Neural cell (in vitro differentiated cells): ENCODE measurements around the gene LAMB4. TPM values are rescaled to one million over a fixed set of nuclear protein-coding genes. Genes with fewer than 3 reads are reported as not detected.

ENCODE experiments used
- H2AFZ ChIP-seq: fragments of 200-600, 300-800 bp; sonication (generic), shearing (Covaris generic); 2 replicates; pipeline ENCODE4 v1.6.0; 2014; ENCODE audit warnings: low read depth, mild to moderate bottlenecking, antibody characterized with exemption, low read length, moderate library complexity
- H3F3A ChIP-seq: fragments of 200-600 bp; shearing (Covaris generic); 2 replicates; pipeline ENCODE4 v1.6.1; 2016; ENCODE audit warnings: mild to moderate bottlenecking, moderate library complexity, mixed read lengths, antibody characterized with exemption, low read length; ENCODE audit not compliant: insufficient read depth, poor library complexity, severe bottlenecking
- H3K27ac ChIP-seq: fragments of 200-600, 300-800 bp; sonication (generic), shearing (Covaris generic); 2 replicates; pipeline ENCODE4 v1.5.1; 2014; ENCODE audit warnings: mild to moderate bottlenecking, low read length, moderate library complexity
- H3K27me3 ChIP-seq: fragments of 300-800, 200-600 bp; sonication (generic), shearing (Covaris generic); 2 replicates; pipeline ENCODE4 v1.6.0; 2014; ENCODE audit warnings: mild to moderate bottlenecking, low read depth, low read length, moderate library complexity; ENCODE audit not compliant: insufficient read depth
- H3K36me3 ChIP-seq: fragments of 300-800, 200-600 bp; sonication (generic), shearing (Covaris generic); 2 replicates; pipeline ENCODE4 v1.5.1; 2014; ENCODE audit warnings: mild to moderate bottlenecking, antibody characterized with exemption, low read length, moderate library complexity; ENCODE audit not compliant: insufficient read depth
- H3K4me2 ChIP-seq: fragments of 300-800, 200-600 bp; sonication (generic), shearing (Covaris generic); 2 replicates; pipeline ENCODE4 v1.6.0; 2014; ENCODE audit warnings: mild to moderate bottlenecking, low read length
- H3K4me3 ChIP-seq: fragments of 300-800, 200-600 bp; sonication (generic), shearing (Covaris generic); 2 replicates; pipeline ENCODE4 v1.5.1; 2014; ENCODE audit warnings: mild to moderate bottlenecking, low read length, moderate library complexity
- H3K79me2 ChIP-seq: fragments of 200-600 bp; shearing (Covaris generic); replicated peaks from 2 replicates; pipeline ENCODE4 v1.6.0; 2014; ENCODE audit warnings: mild to moderate bottlenecking, low read length, moderate library complexity; ENCODE audit not compliant: insufficient read depth
- H3K9ac ChIP-seq: fragments of 300-800, 200-600 bp; sonication (generic), shearing (Covaris generic); 2 replicates; pipeline ENCODE4 v1.6.1; 2016; ENCODE audit warnings: mild to moderate bottlenecking, low read length, mixed read lengths
- H3K9me2 ChIP-seq: fragments of 200-600 bp; shearing (Covaris generic); 2 replicates; pipeline ENCODE4 v1.6.1; 2016; ENCODE audit warnings: mild to moderate bottlenecking, low read length, mixed read lengths; ENCODE audit not compliant: insufficient read depth
- H3K9me3 ChIP-seq: fragments of 200-600, 300-800 bp; sonication (generic), shearing (Covaris generic); 2 replicates; pipeline ENCODE4 v1.6.1; 2016; ENCODE audit warnings: mild to moderate bottlenecking, mixed run types, low read length, moderate library complexity, mixed read lengths
- H4K20me1 ChIP-seq: fragments of 200-600 bp; shearing (Covaris generic); 2 replicates; pipeline ENCODE4 v1.6.1; 2016; ENCODE audit warnings: mild to moderate bottlenecking, mixed run types; ENCODE audit not compliant: insufficient read depth
- EP300 ChIP-seq: fragments of 450-650 bp; conservative IDR thresholded peaks from 2 replicates; pipeline ENCODE4 v1.6.1; 2014; ENCODE audit warnings: antibody characterized with exemption, mild to moderate bottlenecking, moderate library complexity; ENCODE audit not compliant: poor library complexity, severe bottlenecking
- EZH2 ChIP-seq: fragments of 200-600, 300-800 bp; shearing (Covaris generic), sonication (generic); IDR thresholded peaks from 2 replicates; pipeline ENCODE4 v1.6.1; 2014; ENCODE audit warnings: antibody characterized with exemption, low read length, borderline replicate concordance, mild to moderate bottlenecking; ENCODE audit not compliant: insufficient read depth, poor library complexity, severe bottlenecking
- MXI1 ChIP-seq: fragments of 450-650 bp; conservative IDR thresholded peaks from 2 replicates; pipeline ENCODE4 v1.6.1; 2014; ENCODE audit warnings: antibody characterized with exemption, mild to moderate bottlenecking; ENCODE audit not compliant: poor library complexity, severe bottlenecking
- POLR2AphosphoS5 ChIP-seq: IDR thresholded peaks from 2 replicates; pipeline ENCODE4 v1.6.1; 2012
- RAD21 ChIP-seq: fragments of 450-650 bp; conservative IDR thresholded peaks from 2 replicates; pipeline ENCODE4 v1.6.1; 2014; ENCODE audit warnings: antibody characterized with exemption, mild to moderate bottlenecking, moderate library complexity
- SMC3 ChIP-seq: fragments of 450-650 bp; conservative IDR thresholded peaks from 2 replicates; pipeline ENCODE4 v1.6.1; 2014; ENCODE audit warnings: antibody characterized with exemption, mild to moderate bottlenecking, moderate library complexity; ENCODE audit not compliant: poor library complexity
- TAF1 ChIP-seq: IDR thresholded peaks from 2 replicates; pipeline ENCODE4 v1.6.1; 2012; ENCODE audit warnings: low read depth
- polyA plus RNA-seq: library from polyadenylated mRNA; depleted of rRNA; stranded (reverse); fragments of >200 nt; gene quantifications from 2 replicates; pipeline ENCODE4 v1.2.3, GENCODE V29; 2014
- TF ChIP-seq, protein P1 (sequence below): IDR thresholded peaks from 2 replicates; pipeline ENCODE4 v1.6.1; 2012; ENCODE audit warnings: borderline replicate concordance
- TF ChIP-seq, protein P2 (sequence below): fragments of 450-650 bp; IDR thresholded peaks from 2 replicates; pipeline ENCODE4 v1.5.1; 2014; ENCODE audit warnings: antibody characterized with exemption, mild to moderate bottlenecking, moderate library complexity; ENCODE audit not compliant: poor library complexity, severe bottlenecking

LAMB4 gene
- polyA plus RNA-seq, 1 donor from 2014 or later, result 0.16 TPM

GRCh38 chr7:108167460-108167859 lies 37.3 kb upstream of the LAMB4 start:
- Histone ChIP-seq H3K9ac (no peak overlapping the region), H3K79me2 (no peaks in the 10 kb centered on the region), H3K36me3 (no peaks in the 10 kb centered on the region), H3K9me3 (no peaks in the 10 kb centered on the region), H4K20me1 (no peaks in the 10 kb centered on the region), H3K9me2 (no peaks in the 10 kb centered on the region), H3F3A (no peaks in the 10 kb centered on the region), H3K27ac (no peak overlapping the region), H3K4me3 (no peak overlapping the region), H2AFZ (no peak overlapping the region), H3K27me3 (no peaks in the 10 kb centered on the region), H3K4me2 (no peak overlapping the region)
- TF ChIP-seq SMC3 (no peak), RAD21 (no peak), MXI1 (no peak), POLR2AphosphoS5 (no peak), EP300 (no peak), TAF1 (no peak), EZH2 (no peak)
- TF ChIP-seq, protein P1, sequence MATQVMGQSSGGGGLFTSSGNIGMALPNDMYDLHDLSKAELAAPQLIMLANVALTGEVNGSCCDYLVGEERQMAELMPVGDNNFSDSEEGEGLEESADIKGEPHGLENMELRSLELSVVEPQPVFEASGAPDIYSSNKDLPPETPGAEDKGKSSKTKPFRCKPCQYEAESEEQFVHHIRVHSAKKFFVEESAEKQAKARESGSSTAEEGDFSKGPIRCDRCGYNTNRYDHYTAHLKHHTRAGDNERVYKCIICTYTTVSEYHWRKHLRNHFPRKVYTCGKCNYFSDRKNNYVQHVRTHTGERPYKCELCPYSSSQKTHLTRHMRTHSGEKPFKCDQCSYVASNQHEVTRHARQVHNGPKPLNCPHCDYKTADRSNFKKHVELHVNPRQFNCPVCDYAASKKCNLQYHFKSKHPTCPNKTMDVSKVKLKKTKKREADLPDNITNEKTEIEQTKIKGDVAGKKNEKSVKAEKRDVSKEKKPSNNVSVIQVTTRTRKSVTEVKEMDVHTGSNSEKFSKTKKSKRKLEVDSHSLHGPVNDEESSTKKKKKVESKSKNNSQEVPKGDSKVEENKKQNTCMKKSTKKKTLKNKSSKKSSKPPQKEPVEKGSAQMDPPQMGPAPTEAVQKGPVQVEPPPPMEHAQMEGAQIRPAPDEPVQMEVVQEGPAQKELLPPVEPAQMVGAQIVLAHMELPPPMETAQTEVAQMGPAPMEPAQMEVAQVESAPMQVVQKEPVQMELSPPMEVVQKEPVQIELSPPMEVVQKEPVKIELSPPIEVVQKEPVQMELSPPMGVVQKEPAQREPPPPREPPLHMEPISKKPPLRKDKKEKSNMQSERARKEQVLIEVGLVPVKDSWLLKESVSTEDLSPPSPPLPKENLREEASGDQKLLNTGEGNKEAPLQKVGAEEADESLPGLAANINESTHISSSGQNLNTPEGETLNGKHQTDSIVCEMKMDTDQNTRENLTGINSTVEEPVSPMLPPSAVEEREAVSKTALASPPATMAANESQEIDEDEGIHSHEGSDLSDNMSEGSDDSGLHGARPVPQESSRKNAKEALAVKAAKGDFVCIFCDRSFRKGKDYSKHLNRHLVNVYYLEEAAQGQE, result no peak
- TF ChIP-seq, protein P2, sequence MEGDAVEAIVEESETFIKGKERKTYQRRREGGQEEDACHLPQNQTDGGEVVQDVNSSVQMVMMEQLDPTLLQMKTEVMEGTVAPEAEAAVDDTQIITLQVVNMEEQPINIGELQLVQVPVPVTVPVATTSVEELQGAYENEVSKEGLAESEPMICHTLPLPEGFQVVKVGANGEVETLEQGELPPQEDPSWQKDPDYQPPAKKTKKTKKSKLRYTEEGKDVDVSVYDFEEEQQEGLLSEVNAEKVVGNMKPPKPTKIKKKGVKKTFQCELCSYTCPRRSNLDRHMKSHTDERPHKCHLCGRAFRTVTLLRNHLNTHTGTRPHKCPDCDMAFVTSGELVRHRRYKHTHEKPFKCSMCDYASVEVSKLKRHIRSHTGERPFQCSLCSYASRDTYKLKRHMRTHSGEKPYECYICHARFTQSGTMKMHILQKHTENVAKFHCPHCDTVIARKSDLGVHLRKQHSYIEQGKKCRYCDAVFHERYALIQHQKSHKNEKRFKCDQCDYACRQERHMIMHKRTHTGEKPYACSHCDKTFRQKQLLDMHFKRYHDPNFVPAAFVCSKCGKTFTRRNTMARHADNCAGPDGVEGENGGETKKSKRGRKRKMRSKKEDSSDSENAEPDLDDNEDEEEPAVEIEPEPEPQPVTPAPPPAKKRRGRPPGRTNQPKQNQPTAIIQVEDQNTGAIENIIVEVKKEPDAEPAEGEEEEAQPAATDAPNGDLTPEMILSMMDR, result no peak

GRCh38 chr7:108166687-108167086 lies 36.5 kb upstream of the LAMB4 start:
- H3K79me2 ChIP-seq, result no peaks in the 10 kb centered on the region
- H3K27me3 ChIP-seq, result no peaks in the 10 kb centered on the region
- H3K4me3 ChIP-seq, result no peak overlapping the region
- no peak overlapping the region for H2AFZ ChIP-seq
- no peaks in the 10 kb centered on the region for H3K9me3 ChIP-seq
- H4K20me1 ChIP-seq, result no peaks in the 10 kb centered on the region
- H3F3A ChIP-seq, result no peaks in the 10 kb centered on the region
- no peaks in the 10 kb centered on the region for H3K9me2 ChIP-seq
- H3K9ac ChIP-seq, result no peak overlapping the region
- H3K27ac ChIP-seq, result no peak overlapping the region
- H3K4me2 ChIP-seq, result no peak overlapping the region
- TF ChIP-seq TAF1 (no peak), SMC3 (no peak), RAD21 (no peak), EP300 (no peak), MXI1 (no peak), EZH2 (no peak), POLR2AphosphoS5 (no peak)
- TF ChIP-seq, protein P1, result no peak
- TF ChIP-seq, protein P2, result no peak
- H3K36me3 ChIP-seq, result no peaks in the 10 kb centered on the region
